Epithelial cell of proximal tubule (primary cell): ENCODE measurements around the gene MDM2. TPM values are rescaled to one million over a fixed set of nuclear protein-coding genes. Genes with fewer than 3 reads are reported as not detected.
"Not testable (repeated sequence)": the region's sequence is repeated elsewhere in the genome, so short reads cannot be mapped to it uniquely, and the experiment has no call there.

Source experiments
- DNase-seq: peaks from one replicate; pipeline ENCODE4 v3.0.0-alpha.2; 2011; ENCODE audit warnings: low read depth
- H3K4me3 ChIP-seq: 2 replicates; pipeline ENCODE4 v1.5.1; 2011; ENCODE audit warnings: low read depth, mild to moderate bottlenecking, low read length
- total RNA-seq: library from RNA; depleted of rRNA; stranded (reverse); fragments of >200 nt; gene quantifications from 2 replicates; pipeline ENCODE4 v1.2.3, GENCODE V29; 2015
- TF ChIP-seq, protein P1 (sequence below): conservative IDR thresholded peaks from 2 replicates; pipeline ENCODE4 v1.5.1; 2012; ENCODE audit warnings: low read depth, mild to moderate bottlenecking, low read length

The MDM2 gene
- total RNA-seq, 1 donor from 2014 or later = 129 TPM

DNA sequence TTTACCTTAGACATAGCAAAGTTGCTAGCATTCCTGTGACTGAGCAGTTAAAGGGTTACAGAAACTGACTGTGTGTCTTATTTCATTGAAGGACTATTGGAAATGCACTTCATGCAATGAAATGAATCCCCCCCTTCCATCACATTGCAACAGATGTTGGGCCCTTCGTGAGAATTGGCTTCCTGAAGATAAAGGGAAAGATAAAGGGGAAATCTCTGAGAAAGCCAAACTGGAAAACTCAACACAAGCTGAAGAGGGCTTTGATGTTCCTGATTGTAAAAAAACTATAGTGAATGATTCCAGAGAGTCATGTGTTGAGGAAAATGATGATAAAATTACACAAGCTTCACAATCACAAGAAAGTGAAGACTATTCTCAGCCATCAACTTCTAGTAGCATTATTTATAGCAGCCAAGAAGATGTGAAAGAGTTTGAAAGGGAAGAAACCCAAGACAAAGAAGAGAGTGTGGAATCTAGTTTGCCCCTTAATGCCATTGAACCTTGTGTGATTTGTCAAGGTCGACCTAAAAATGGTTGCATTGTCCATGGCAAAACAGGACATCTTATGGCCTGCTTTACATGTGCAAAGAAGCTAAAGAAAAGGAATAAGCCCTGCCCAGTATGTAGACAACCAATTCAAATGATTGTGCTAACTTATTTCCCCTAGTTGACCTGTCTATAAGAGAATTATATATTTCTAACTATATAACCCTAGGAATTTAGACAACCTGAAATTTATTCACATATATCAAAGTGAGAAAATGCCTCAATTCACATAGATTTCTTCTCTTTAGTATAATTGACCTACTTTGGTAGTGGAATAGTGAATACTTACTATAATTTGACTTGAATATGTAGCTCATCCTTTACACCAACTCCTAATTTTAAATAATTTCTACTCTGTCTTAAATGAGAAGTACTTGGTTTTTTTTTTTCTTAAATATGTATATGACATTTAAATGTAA, 31.5 kb downstream of the MDM2 start:
- DNase-seq = no peak
- no peak overlapping the region for H3K4me3 ChIP-seq
- TF ChIP-seq, protein P1, sequence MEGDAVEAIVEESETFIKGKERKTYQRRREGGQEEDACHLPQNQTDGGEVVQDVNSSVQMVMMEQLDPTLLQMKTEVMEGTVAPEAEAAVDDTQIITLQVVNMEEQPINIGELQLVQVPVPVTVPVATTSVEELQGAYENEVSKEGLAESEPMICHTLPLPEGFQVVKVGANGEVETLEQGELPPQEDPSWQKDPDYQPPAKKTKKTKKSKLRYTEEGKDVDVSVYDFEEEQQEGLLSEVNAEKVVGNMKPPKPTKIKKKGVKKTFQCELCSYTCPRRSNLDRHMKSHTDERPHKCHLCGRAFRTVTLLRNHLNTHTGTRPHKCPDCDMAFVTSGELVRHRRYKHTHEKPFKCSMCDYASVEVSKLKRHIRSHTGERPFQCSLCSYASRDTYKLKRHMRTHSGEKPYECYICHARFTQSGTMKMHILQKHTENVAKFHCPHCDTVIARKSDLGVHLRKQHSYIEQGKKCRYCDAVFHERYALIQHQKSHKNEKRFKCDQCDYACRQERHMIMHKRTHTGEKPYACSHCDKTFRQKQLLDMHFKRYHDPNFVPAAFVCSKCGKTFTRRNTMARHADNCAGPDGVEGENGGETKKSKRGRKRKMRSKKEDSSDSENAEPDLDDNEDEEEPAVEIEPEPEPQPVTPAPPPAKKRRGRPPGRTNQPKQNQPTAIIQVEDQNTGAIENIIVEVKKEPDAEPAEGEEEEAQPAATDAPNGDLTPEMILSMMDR = no peak

DNA sequence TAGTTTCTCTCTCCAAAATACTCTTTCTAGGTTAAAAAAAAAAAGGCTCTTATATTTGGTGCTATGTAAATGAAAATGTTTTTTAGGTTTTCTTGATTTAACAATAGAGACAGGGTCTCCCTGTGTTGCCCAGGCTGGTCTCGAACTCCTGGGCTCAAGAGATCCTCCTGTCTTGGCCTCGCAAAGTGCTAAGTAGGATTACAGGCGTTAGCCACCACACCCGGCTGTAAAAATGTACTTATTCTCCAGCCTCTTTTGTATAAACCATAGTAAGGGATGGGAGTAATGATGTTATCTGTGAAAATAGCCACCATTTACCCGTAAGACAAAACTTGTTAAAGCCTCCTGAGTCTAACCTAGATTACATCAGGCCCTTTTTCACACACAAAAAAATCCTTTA, 33.2 kb downstream of the MDM2 start:
- not testable (repeated sequence) for DNase-seq, H3K4me3 ChIP-seq

DNA sequence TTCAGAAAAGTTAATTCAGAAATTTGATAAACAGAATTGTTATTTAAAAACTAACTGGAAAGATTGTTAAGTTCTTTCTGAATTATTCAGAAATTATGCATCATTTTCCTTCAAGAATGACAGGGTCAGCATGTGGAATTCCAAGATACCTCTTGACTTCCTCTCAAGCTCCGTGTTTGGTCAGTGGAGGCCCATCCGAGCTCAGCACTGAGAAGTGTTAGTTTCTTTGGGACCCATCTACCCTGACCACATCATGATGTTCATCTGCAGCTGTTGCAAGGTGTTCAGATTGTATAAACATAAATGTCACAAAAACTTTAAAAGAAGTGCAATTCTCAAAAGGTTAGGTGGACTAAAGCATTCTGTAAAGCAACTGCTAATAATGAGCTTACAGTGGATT, 33.7 kb downstream of the MDM2 start:
- TF ChIP-seq, protein P1 = no peak
- H3K4me3 ChIP-seq = no peak overlapping the region
- DNase-seq = no peak

DNA sequence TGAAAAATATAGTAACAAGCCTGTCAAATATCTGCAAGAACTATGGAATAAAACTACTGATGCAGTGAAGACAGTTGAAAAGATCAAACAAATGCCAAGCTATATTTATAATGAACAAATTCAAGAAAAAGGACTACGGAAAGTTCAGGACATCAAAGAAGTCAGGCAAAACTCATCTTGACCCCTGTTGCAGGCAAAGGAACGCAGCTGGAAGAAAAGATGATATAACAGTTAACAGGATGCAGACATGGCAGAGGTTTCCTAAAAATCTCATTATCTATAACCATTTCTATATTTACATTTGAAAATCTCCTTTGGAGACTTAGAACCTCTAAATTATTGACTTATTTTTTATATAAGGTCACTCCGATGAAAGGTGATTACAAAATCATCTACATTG, 34.1 kb downstream of the MDM2 start:
- TF ChIP-seq, protein P1 = no peak
- DNase-seq = no peak
- H3K4me3 ChIP-seq = no peak overlapping the region

DNA sequence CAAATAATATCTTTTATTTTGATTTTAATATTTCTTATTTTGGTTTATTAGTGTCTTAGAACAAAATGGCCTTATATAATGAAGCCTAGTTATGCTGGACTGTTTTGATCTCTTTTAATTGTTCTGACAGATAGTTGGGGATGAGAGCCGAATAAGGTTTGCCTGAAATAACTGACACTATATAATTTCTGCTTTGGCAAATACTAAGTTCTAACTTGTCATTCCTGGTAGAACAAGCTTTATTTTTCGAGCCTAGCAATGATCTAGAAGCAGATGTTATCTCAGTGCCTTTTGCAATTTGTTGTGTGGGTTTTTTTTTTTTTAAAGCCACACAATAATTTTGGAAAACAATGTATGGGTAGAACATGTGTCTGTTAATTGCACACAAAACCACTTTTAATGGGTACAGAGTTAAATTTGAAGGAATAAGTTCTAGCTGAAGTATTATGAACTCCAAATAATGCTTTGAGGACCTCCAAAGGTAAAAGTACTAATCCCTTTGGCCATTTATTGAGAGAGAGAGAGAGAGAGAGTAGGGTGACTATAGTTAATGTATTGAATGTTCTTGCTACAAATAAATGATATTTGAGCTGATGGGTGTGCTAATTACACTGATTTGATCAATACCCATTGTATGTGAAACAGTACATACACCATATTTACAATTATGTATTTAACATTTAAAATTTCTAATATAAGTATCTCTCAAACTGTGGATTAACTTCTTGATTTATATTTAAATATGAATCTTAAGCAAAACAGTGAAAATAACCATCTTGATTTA, 35.0 kb downstream of the MDM2 start:
- DNase-seq = no peak
- no peak overlapping the region for H3K4me3 ChIP-seq
- TF ChIP-seq, protein P1 = no peak

DNA sequence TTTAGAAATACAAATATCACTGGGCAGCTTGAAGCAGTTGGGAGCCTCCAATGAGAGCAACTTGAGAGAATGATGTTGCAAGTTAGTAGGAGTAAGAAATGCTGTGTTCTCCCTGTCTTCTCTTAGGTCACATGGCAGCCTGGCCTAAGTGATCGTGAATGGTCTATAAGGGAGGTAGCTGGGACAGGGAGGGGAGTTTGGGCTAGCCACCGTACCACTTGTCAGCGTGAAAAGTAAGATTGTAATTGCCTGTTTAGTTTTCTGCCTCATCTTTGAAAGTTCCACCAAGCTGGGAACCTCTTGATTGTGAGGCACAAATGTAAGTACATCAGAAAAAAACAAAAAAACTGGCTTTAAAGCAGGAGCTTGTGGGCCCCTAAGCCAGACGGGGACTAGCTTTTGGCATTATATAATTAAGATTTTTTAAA, 36.4 kb downstream of the MDM2 start:
- no peak for DNase-seq
- no peak overlapping the region for H3K4me3 ChIP-seq
- TF ChIP-seq, protein P1 = no peak
